GM12874 (cell line): ENCODE measurements around the gene CABLES2.
A peak's percentile ranks its signal among the peaks of the same experiment; 100 is the strongest.

Source experiments
- CTCF ChIP-seq: IDR thresholded peaks from 2 replicates; pipeline ENCODE4 v1.5.1; 2011; ENCODE audit warnings: low read depth, mild to moderate bottlenecking, control low read depth, low read length, moderate library complexity; ENCODE audit not compliant: insufficient read depth

Gene CABLES2

GRCh38 chr20:62388839-62389600, 18.1 kb downstream of the CABLES2 start:
- no peak for TF ChIP-seq CTCF

GRCh38 chr20:62387933-62388635, 19.0 kb downstream of the CABLES2 start:
- TF ChIP-seq CTCF: no peak

- TF ChIP-seq CTCF: no peak
Measured at GRCh38 chr20:62387219-62387913, 19.7 kb downstream of the CABLES2 start.

- no peak for TF ChIP-seq CTCF
Measured at GRCh38 chr20:62386383-62387218, 20.5 kb downstream of the CABLES2 start, which contains the start of gene RPS21. Gene RPS21, plus strand, starts transcription at chr20:62387103. Its CDS starts 236 bp downstream, at chr20:62387339.

- peak; percentile 98 for TF ChIP-seq CTCF
Measured at GRCh38 chr20:62382306-62383198, 24.5 kb downstream of the CABLES2 start.

GRCh38 chr20:62381842-62382241, 25.2 kb downstream of the CABLES2 start:
- TF ChIP-seq CTCF: no peak
